Astrocyte of the cerebellum (primary cell): ENCODE results near the gene SLC17A1.

ENCODE experiments used
- DNase-seq: peaks from one replicate; pipeline ENCODE4 v3.0.0-alpha.2; 2011; ENCODE audit warnings: low read depth
- H3K4me3 ChIP-seq: 2 replicates; pipeline ENCODE4 v1.5.1; 2011; ENCODE audit warnings: mild to moderate bottlenecking, low read depth, low read length, moderate library complexity
- in situ Hi-C: cut with HindIII; loops from 2 replicates; pipeline ENCODE4 v1.10.0; 2017; ENCODE audit warnings: low sequenced_read_pairs
- TF ChIP-seq, protein P1 (sequence below): IDR thresholded peaks from 2 replicates; pipeline ENCODE4 v1.5.1; 2012; ENCODE audit warnings: low read length, low read depth, moderate library complexity, mild to moderate bottlenecking; ENCODE audit errors: missing control alignments

The SLC17A1 gene

GRCh38 chr6:25874118-25874517 is 42.3 kb upstream of the SLC17A1 start, which contains the start of gene SLC17A3:
SLC17A3 (minus strand) TSS chr6:25874243; CDS start chr6:25868387, 5,856 bp downstream.
- TF ChIP-seq, protein P1, sequence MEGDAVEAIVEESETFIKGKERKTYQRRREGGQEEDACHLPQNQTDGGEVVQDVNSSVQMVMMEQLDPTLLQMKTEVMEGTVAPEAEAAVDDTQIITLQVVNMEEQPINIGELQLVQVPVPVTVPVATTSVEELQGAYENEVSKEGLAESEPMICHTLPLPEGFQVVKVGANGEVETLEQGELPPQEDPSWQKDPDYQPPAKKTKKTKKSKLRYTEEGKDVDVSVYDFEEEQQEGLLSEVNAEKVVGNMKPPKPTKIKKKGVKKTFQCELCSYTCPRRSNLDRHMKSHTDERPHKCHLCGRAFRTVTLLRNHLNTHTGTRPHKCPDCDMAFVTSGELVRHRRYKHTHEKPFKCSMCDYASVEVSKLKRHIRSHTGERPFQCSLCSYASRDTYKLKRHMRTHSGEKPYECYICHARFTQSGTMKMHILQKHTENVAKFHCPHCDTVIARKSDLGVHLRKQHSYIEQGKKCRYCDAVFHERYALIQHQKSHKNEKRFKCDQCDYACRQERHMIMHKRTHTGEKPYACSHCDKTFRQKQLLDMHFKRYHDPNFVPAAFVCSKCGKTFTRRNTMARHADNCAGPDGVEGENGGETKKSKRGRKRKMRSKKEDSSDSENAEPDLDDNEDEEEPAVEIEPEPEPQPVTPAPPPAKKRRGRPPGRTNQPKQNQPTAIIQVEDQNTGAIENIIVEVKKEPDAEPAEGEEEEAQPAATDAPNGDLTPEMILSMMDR = no peak
- H3K4me3 ChIP-seq = no peak within 1 kb of the TSS
- in situ Hi-C loops = no loop called here
- no peak for DNase-seq

DNA sequence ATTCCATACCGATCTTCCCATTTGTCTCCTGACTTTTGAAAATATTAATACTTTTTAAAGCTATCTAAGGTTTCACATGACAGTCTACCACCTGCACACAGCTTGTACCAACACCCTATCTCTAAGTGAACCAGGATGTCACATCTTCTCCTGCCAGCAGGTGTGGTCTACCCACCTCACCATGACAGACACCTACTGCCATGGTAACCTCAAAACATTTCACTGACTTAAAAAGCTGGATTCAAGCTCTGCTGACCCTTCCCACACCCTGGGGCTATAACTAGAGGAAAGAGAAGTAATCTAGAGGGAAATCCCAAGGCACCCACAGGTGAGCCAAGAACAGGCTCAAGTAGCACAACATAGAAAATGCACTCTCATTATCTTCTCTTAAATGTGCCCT is 41.0 kb upstream of the SLC17A1 start:
- in situ Hi-C loops = no loop called here
- TF ChIP-seq, protein P1 = no peak
- H3K4me3 ChIP-seq = no peak overlapping the region
- DNase-seq = no peak

GRCh38 chr6:25869840-25870239 is 38.0 kb upstream of the SLC17A1 start:
- H3K4me3 ChIP-seq = no peak overlapping the region
- no peak for DNase-seq
- TF ChIP-seq, protein P1 = no peak
- in situ Hi-C loops = no loop called here

DNA sequence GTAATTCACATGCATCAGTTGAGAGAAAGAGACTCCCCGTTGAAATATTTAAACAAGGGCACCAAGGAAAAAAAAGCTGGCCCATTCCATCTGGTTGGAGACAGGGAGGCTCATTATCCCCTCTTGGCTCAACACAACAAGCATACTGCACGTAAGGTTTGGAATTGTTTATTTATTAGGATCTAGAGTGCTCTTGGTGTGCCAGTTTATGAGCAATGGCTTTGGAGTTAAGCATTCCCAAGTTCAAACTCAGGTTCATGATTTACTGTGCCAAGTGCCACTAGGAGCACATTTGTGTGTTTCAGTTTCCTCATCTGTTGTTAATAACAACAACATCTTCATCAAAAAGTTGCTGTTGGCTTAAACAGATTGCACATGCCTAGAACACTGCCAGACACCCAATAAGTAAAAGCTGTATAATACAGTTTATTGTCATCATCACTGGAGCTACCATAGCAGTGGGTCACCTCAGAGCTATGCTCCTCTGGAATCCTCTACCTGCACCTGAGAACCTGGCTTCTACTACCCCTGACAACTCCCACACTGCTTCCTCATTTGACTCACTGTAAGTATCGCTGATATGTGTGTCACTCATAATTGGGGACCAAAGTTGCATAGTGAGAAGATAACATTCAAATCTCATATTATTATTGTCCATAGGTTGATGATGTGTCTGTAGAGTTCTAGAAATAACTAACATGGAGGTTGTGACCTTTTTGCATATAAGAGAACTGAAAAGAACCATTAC is 36.8 kb upstream of the SLC17A1 start:
- no peak overlapping the region for H3K4me3 ChIP-seq
- in situ Hi-C loops = no loop called here
- no peak for DNase-seq
- TF ChIP-seq, protein P1 = no peak

- no peak for DNase-seq
- in situ Hi-C loops = no loop called here
- TF ChIP-seq, protein P1 = no peak
- H3K4me3 ChIP-seq = no peak overlapping the region
Measured at GRCh38 chr6:25866011-25866410, 34.2 kb upstream of the SLC17A1 start.

DNA sequence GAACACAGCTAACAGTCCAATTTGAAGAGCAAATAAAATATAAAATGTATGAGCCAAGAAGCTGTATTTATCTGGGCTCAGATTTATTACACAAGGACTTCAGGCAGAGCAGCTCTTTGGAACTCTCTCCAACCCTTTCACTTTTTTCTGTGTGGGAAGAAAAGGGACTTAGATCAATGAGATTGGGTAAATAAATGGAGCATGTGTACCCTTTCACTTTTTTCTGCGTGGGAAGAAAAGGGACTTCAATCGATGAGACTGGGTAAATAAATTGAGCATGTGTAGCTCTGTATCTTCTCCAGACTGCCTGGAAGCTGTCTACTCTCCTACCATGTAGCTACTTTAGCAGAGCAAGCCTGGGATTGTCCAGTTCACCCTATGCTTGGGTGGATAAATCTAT is 31.5 kb upstream of the SLC17A1 start:
- H3K4me3 ChIP-seq = no peak overlapping the region
- DNase-seq = no peak
- TF ChIP-seq, protein P1 = no peak
- in situ Hi-C loops = no loop called here
